NCI-H748 (cell line): Measurements from ENCODE around the gene AOPEP.
"Not testable (repeated sequence)": the region's sequence is repeated elsewhere in the genome, so short reads cannot be mapped to it uniquely, and the experiment has no call there.

Experiments
- DNase-seq: peaks from one replicate; lab custom pipeline; 2025; ENCODE audit not compliant: unreplicated experiment; lab: John Stamatoyannopoulos, UW

Gene AOPEP

GRCh38 chr9:94866770-94867169 lies 140.3 kb downstream of the AOPEP start:
- no peak for DNase-seq

DNA sequence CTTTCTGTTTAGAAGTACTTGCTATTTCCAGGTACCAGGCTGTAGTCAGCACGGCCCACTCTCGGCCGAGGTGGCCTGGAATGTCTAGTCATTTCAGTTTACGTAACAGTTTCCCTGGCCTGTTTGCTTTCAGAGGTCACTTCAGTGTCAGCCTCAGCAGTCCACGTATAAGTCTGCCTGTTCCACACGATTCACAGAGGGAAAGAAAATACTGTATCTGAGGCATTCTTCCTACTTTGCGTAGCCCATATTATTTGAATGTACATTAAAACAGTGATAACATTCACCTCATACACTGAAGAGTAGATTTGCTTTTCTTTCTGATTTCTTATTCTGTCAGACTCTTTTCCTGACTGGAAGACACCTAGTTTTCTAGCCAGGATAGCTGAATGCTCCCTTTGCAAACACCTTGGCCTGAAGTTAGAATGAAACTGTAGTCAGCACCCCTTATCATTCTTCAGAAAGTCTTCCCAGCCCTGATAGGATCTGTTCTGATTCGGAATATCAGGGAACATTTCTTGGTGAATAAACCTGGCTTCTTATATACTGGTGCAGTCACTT lies 140.9 kb downstream of the AOPEP start:
- DNase-seq, result no peak

- DNase-seq, result no peak
These were observed 141.4 kb downstream of the AOPEP start for GRCh38 chr9:94867842-94868312.

DNA sequence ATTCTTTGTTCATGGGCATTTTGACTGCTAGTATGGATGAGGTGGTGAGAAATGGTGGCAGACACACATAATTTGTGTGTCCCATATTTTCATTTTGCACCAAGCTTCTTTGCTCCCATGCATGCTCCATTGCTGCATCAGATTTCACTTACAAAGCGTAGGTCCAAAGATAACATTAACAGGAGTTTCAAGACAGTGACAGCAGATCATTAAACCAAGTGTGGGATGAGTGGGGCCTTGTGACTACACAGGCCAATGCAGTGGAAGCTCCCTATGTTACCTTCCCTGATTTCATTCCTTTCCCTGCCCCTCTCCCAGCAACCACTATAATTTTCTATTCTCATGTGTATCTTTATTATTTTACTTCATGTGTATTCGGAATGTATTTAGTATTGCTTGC lies 142.0 kb downstream of the AOPEP start:
- DNase-seq, result no peak

- DNase-seq, result peak; percentile 20
These were observed 142.9 kb downstream of the AOPEP start for GRCh38 chr9:94869415-94869843.

DNA sequence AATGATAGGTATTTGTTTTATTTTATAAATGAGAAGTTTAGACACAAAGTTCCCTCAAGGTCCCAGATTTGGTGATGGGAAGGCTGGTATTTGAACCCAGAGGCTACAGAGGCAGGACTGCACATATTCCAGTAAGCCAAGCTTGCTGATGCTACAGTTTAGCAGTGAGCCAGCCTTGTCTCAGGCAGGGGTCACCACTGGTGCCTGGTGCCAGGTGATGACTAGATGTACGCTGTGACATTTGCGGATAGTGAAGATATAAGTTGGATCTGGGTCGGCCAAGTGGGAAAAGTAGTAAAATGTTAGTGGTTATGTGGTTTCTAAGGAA lies 143.9 kb downstream of the AOPEP start:
- DNase-seq, result no peak

DNA sequence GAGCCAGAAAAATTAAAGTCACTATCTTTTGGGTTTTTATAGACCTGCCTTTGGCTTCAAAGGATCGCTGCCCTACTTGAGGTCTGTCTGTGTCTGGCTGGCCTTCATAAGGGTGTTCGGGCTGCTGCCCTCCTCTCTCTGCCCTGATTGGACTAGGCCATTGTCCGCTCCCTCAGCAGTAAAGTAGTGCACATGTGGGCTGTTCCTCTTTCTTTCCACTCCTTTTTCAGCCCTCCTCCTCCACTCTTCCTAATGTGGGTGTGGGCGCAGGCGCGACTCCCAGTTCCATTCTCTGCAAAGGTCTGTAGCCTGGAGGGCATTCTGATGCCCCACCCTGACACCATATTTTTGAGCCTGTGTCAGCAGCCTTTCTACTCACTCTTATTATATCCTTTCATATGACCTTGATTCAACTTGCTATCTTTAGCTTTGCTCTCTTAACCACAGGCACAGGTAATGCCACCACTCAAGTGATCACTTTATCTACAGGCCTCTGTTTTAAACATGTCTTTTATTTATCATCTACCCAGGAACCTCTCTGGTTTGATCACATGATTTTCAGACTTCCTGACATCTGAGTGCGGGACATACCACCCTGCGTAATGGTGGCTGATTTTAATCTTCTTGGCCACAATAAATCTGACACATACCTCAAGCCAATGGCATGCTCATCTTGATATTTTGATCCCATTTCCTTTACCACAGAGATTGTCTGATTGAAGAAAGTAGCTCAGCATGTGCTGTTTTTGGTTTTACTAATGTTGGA lies 144.5 kb downstream of the AOPEP start:
- no peak for DNase-seq

- DNase-seq, result no peak
These were observed 145.8 kb downstream of the AOPEP start for GRCh38 chr9:94872083-94872833.

DNA sequence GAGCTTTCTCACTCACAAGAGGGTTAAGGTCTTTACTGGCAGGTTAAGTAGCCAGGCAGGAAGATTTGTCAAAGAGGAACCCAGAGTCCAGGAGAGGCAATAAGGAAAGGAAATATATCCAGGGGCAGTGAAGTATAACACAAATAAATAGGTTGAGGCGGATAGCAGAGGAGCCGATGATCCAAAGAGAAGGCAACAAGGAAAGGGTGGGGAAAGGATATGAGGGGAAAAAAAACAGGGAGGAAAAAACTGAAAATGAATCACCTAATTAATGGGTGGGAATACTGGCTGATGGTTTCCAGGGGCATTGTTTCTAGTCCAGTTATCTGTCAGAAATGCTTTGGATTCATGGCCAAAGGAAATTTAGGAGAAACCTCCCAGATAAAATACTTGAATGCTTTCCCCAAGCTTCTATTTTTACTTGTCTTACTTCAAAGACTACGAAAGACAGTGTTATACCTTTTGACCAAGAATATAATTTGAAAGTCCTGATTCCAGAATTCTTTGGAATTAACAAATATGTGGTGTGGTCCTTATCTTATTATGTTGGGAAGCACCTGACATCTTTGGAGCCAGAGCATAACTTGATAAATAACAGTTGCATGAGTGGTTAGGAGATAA lies 146.5 kb downstream of the AOPEP start:
- DNase-seq, result no peak

GRCh38 chr9:94874316-94874715 lies 147.8 kb downstream of the AOPEP start:
- DNase-seq, result no peak

GRCh38 chr9:94875300-94876020 lies 149.0 kb downstream of the AOPEP start:
- DNase-seq, result no peak

- DNase-seq, result not testable (repeated sequence)
These were observed 152.3 kb downstream of the AOPEP start for GRCh38 chr9:94878804-94879203.

GRCh38 chr9:94879230-94879629 lies 152.7 kb downstream of the AOPEP start:
- DNase-seq, result no peak

DNA sequence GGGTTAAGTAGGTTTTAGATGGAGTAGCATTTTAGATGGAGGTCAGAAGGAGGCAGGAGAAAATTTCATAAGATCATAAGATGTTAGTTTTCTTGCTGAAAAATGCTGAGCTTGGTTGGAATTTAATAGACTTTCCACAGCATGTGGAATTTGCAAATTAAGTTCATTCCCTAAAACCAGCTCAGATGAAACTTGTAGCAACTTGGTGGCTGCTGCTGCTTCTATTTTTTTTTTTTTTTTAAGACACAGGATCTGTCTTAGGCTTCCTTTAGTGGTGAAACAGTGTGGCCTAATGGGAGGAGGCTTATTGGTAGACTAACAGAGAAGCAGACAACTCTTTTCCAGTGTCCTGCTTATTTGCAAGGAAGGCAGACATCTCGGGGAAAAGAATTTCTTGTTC lies 154.5 kb downstream of the AOPEP start:
- DNase-seq, result no peak

- DNase-seq, result no peak
These were observed 155.0 kb downstream of the AOPEP start for GRCh38 chr9:94881454-94881853.

DNA sequence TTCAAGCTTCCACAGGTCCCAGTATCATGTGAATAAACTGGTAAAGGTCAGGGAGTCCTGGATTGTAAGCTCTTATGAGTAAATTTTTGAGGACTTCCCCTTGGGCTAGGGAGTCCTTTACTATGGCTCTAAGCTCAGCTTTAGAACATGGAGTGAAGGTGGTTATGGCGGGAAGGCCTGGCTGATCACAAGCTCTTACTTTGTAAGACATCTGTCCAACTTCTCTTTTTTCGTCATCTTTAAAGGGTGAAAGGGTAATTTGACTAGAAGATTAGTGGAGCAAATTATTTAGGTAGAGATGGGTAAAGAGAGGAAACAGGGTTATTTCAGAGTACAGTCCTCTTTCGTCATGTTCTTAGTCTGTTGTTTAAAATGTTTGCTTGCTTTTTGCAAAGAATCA lies 155.4 kb downstream of the AOPEP start:
- no peak for DNase-seq

DNA sequence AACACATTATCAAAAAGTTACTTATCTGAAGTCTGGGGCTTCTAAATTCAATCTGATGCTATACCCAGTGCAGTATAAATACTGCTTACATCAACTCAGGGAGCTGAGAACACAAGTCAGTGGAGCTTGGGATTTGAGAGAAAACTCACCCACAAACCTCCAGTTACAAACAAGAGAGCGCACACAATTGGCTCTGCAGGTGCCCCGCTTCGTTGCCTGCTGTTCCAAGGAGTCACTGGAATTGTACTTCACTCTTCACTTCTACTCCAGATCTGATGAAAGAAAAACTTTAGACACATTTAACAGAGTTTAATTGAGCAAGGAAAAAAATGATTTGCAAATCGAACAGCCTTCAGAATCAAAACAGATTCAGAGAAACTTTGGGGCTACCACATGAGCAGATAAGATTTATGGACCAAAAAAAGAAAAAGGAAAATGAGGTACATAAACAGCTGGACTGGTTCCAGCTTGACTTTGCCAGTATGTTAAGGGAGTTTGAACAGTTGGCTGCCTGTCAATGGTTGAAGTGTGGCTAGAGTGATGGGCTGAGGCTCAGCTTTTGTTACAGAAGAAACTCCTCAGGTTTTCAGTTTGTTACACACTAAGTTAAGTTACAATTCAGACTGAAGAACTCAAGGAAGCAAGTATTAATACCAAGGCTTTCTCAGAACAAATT lies 156.6 kb downstream of the AOPEP start:
- no peak for DNase-seq

DNA sequence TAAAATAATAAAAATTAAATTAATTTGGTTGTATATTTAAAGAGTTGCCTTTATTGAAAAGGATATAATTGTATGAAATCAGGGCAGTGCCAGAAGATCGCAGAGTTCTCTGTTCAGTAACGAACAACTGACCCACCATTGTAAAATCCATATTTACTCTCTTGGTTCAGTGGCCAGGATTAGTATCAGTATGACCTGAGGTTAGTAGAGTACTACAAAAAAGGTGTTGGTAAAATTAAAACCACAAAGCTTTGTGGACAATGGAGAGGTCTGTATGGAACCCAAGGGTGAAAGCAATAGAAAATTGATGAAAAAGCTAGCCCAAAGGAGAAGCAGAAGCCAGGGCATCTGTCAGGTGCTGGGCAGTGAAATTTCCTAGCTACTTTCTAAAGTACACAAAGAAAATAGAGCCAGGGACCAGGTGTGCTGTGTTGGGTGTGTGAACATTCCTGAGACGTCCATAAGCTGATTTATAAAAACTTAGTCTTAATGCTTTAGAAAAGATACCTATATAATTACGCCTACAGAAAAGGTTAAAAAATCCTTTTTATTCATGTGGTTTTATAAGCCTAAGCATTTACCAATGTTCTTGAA lies 159.5 kb downstream of the AOPEP start:
- no peak for DNase-seq

GRCh38 chr9:94887721-94888120 lies 161.2 kb downstream of the AOPEP start:
- no peak for DNase-seq

- DNase-seq, result no peak
These were observed 162.3 kb downstream of the AOPEP start for GRCh38 chr9:94888775-94889174.
